Mucosa of rectum (tissue), 2 donors: Measurements from ENCODE around the gene YES1.
A peak's percentile ranks its signal among the peaks of the same experiment; 100 is the strongest.

ENCODE experiments used
- H3K27ac ChIP-seq, 2 donors: one replicate each; pipeline ENCODE4 v1.7.0; 2013; ENCODE audit warnings: inconsistent platforms in 2 of 2, low read depth in 2 of 2, low read length in 2 of 2
- H3K27me3 ChIP-seq, 2 donors: one replicate each; pipeline ENCODE4 v1.7.0; 2013; ENCODE audit warnings: low read length in 2 of 2; ENCODE audit not compliant: control insufficient read depth in 2 of 2, insufficient read depth in 2 of 2
- H3K36me3 ChIP-seq, 2 donors: one replicate each; pipeline ENCODE4 v1.7.0; 2013; ENCODE audit warnings: low read length in 2 of 2; ENCODE audit not compliant: control insufficient read depth in 2 of 2, insufficient read depth in 2 of 2
- H3K4me1 ChIP-seq, 2 donors: one replicate each; pipeline ENCODE4 v1.7.0; 2013; ENCODE audit warnings: low read length in 2 of 2, mild to moderate bottlenecking in 1 of 2; ENCODE audit not compliant: control insufficient read depth in 2 of 2, insufficient read depth in 2 of 2
- H3K4me3 ChIP-seq, 2 donors: one replicate each; pipeline ENCODE4 v1.7.0; 2013; ENCODE audit warnings: low read length in 2 of 2
- H3K9ac ChIP-seq, 2 donors: one replicate each; pipeline ENCODE4 v1.7.0; 2013; ENCODE audit warnings: low read length in 2 of 2, low read depth in 1 of 2, mild to moderate bottlenecking in 1 of 2
- H3K9me3 ChIP-seq, 2 donors: one replicate each; pipeline ENCODE4 v1.7.0; 2013; ENCODE audit warnings: low read length in 2 of 2; ENCODE audit not compliant: control insufficient read depth in 2 of 2
- donor health status: healthy.
- donor health status: Normal muscosa, but diverticular disease.

The YES1 gene

DNA sequence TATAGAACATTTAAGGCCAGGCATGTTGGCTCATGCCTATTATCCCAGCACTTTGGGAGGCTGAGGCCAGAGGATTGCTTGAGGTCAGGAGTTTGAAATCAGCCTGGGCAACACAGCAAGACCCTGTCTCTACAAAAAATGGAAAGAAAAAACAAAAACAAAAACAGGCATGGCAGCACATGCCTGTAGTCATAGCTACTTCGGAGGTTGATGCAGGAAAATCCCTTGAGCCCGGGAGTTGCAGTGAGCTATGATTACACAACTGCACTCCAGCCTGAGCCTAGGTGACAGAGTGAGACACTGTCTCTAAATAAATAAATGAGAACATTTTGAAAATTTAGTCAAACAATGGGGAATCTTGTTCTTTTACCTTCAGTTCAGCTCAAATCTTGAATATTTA is 12.1 kb upstream of the YES1 start:
- Histone ChIP-seq H3K9ac (no peak overlapping the region), H3K27me3 (no peaks in the 10 kb centered on the region), H3K4me3 (no peak overlapping the region), H3K9me3 (no peaks in the 10 kb centered on the region), H3K4me1 (no peaks in the 10 kb centered on the region), H3K36me3 (no peaks in the 10 kb centered on the region), H3K27ac (no peak overlapping the region)

DNA sequence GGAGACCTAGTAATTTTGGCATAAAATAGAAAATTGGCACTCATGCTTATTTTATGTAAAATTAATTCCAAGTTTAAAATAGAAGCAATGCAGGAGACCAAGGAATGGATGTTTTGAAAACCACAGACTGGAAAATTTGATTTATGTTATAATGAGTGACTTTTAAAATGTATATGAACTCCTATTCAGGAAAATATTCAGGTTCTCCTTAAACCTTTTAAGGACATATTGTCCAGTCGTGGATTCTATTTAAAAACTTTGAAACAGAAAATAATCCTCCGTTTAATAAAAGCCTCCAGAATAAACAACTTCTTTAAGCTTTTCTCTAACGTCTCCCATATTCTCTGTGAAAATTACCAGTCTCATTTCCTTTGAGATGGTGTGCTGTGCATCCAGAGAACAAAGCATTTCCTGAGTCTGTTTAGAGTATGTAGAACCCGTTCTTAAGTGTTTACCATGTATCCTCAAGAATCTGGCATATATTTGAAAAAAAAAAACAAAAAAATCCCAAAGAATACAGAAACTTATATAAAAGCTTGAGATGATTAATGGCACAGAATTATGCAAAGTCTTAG is 8.6 kb upstream of the YES1 start:
- H3K9me3 ChIP-seq = no peaks in the 10 kb centered on the region
- H3K27ac ChIP-seq = no peak overlapping the region
- H3K36me3 ChIP-seq = no peaks in the 10 kb centered on the region
- no peak overlapping the region for H3K9ac ChIP-seq
- H3K27me3 ChIP-seq = no peaks in the 10 kb centered on the region
- no peak overlapping the region for H3K4me3 ChIP-seq
- H3K4me1 ChIP-seq = no peaks in the 10 kb centered on the region

DNA sequence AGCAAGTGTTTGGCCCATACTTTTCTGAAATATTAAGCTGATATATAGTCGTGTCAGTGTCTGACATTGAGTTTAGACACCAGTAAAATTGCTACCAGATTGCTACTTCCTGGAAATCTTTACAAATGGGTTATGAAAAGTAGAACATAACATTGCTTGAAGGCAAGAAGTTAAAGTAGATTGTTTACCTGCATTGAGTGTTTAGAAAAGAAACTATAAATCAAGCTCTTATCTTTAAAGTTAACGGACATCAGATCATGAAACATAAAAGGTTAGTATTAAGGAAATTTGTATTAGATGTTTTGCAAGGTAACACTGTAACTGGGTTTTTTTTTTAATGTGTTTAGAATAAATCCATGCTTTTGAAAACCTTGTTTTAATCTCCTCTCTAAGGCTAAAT is 4.8 kb upstream of the YES1 start:
- Histone ChIP-seq H3K36me3 (no peaks in the 10 kb centered on the region), H3K9ac (no peak overlapping the region), H3K9me3 (no peaks in the 10 kb centered on the region), H3K4me1 (peaks cover 4 to 11% of the 10 kb centered on the region in 2 donors), H3K27ac (no peak overlapping the region), H3K27me3 (no peaks in the 10 kb centered on the region), H3K4me3 (no peak overlapping the region)

DNA sequence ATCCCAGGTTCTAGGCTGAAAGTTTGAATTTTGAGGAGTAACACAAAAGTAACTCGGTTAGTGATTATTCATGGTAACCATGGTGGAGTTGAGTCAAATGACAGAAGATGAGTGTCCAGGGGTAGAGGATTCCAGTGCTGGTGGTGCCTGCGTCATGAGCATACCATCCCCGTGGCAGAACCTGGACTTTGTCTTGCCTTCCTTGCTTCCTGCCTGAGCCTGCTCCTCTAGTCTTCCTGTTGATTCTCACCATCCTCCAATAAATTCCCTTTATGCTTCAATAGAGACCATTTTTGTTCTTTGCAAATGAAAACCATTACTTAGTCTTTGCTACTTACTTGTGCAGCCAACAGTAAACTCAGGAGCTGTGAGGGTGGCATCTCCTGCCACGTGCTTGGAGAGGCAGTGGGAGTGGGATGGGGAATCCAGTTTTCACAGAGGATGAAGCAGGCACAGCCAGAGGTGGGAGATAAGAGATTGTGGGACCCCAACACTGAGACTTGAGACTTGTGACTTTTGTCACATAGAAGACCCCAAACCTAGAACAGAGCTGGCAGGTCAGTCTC is 4.1 kb upstream of the YES1 start:
- Histone ChIP-seq H3K4me1 (peaks cover 4 to 11% of the 10 kb centered on the region in 2 donors), H3K4me3 (no peak overlapping the region), H3K36me3 (no peaks in the 10 kb centered on the region), H3K27ac (no peak overlapping the region), H3K9me3 (no peaks in the 10 kb centered on the region), H3K9ac (no peak overlapping the region), H3K27me3 (no peaks in the 10 kb centered on the region)

DNA sequence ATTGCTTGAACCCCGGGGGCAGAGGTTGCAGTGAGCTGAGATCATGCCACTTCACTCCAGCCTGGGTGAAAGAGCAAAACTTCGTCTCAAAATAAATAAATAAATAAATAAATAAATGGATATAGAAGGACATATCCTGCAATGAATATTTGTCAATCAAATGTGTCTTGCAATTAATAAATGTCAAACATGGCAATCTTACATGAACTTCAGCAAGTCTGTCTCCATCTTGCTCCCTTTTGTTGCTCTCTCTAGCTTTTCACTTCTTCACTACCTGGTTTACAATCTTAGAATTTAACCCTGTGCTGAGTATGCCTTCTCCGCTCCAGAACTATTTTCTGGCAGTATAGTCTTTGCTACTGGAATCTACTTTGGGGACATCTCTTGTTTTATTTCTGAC is 3.3 kb upstream of the YES1 start:
- H3K9me3 ChIP-seq = no peaks in the 10 kb centered on the region
- H3K9ac ChIP-seq = no peak overlapping the region
- H3K36me3 ChIP-seq = no peaks in the 10 kb centered on the region
- no peak overlapping the region for H3K4me3 ChIP-seq
- no peak overlapping the region for H3K27ac ChIP-seq
- H3K4me1 ChIP-seq = peaks cover 4 to 11% of the 10 kb centered on the region in 2 donors
- no peaks in the 10 kb centered on the region for H3K27me3 ChIP-seq

DNA sequence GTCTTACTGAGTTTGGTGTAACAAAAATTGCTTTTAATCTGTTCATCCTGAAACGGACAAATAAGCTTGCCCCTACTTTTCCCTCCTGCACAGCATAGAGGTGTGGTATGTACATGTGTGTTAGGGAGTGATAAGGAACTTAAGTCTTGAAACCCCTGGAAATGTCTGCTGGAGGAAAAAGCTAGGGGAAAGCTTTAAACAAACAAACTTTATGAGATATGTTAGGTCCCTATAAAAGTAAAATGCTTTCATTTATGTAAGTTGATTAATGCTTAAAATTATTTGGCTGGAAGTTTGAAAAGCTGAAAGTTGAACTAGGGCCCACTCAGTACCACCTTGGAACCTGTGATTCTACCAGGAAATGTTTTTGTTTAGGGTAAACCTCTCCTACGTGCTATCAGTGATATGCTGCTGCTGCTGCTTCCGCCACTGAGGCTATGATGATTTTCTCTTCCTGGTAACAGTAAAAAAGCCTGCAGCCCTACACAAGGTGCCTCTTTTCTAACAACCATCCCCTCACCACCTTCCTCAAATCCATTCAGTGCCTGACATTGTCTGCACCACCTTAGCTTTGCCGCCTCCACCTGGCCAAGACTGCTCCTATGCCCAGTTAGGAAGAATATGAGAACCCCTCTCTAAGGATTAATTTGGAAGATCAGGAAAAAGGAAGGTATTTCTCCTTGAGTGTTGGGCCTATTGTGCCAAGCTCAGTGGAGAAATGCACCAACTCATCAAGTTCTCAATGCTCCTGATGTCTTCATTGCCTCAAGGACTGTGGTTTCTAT is 2.5 kb upstream of the YES1 start:
- H3K4me3 ChIP-seq = no peak overlapping the region
- H3K4me1 ChIP-seq = peaks cover 4 to 11% of the 10 kb centered on the region in 2 donors
- H3K9me3 ChIP-seq = no peaks in the 10 kb centered on the region
- H3K27me3 ChIP-seq = no peaks in the 10 kb centered on the region
- no peaks in the 10 kb centered on the region for H3K36me3 ChIP-seq
- H3K27ac ChIP-seq = no peak overlapping the region
- no peak overlapping the region for H3K9ac ChIP-seq

DNA sequence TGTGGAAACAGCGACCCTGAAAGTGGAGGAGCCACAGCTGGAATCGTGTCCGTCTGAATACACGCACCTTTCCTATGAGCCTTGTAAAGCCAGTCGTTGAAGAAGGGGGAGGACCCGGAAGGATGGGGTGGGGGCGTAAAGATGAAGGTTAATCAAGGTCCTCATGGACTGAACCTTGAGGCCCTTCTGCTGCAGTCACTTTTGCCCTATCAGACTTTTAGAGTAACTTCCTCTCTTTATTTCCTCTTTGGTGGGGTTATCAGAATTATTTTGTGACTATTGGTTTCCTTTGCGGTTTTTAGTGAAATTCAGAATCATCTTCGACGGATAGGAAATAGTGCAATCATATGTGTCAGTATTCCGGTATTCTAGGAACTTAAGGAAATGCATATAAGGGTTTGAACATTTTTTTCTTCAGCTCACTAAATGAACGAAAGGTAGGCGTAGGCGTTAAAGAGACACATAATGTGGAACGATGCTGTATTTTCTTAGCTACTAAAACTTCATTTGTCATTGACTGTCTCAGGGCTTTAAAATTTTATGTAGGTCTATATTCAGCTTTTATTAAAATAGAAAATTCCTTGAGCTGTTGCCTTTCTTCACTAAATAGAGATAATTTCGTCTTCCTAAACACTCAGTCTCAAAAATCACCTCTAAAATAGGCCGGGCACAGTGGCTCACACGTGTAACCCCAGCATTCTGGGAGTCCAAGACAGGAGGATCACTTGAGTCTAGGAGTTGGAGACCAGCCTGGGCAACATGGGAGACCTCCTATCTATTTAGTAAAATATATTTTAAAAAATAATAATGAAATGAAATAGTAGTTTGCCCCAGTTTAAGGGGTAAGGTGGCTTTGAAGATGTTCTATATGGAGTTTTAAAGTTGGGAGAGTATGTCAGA is 1.4 kb upstream of the YES1 start:
- H3K4me3 ChIP-seq = peak overlapping the region; percentile 63 to 89
- H3K4me1 ChIP-seq = peaks cover 4 to 11% of the 10 kb centered on the region in 2 donors
- peak overlapping the region; percentile 95 for H3K27ac ChIP-seq
- H3K9me3 ChIP-seq = no peaks in the 10 kb centered on the region
- no peaks in the 10 kb centered on the region for H3K27me3 ChIP-seq
- peak overlapping the region; percentile 84 to 87 for H3K9ac ChIP-seq
- no peaks in the 10 kb centered on the region for H3K36me3 ChIP-seq

DNA sequence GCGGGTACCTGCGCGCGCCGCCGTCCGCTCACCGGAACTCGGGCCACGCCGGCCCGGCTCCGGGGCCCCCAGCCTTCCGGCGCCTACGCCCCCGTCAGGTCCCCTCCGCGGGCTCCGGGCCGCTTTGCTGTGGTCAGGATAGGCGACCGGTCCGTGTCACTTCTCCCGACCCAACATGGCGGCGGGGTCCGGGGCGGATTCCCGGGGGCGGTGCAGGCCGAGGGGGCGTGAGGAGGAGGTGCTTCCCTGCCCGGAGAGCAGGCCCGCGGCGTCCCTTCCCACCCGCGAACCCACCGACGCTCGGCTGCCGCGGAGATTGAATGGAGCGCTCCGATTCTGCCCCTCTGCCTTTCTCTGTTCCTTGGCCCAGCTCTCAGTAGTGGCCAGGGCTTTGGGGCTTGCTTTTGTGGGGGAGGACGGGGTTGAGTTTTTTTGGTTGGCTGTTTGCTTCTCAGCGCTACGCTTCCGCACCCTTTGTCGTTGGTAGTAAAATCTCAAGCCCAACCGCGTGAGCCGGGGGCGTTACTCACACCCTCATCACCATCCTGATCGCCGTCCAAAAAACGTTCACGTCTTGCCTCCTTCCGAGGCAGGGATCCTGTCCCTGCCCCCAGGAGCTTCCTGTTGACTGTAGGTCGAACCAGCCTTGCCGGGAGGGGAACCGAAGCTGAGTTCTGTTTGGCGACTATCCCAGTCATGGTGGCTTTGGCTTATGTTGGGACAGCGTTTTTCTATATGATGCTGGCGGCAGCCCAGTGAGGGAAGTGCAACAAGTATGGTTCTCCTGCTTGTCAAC is 532 bp upstream of the YES1 start:
- Histone ChIP-seq H3K36me3 (no peaks in the 10 kb centered on the region), H3K9me3 (no peaks in the 10 kb centered on the region), H3K27me3 (no peaks in the 10 kb centered on the region), H3K4me1 (peaks cover 6 to 11% of the 10 kb centered on the region in 2 donors), H3K4me3 (peak overlapping the region; percentile 63 to 89), H3K9ac (peak overlapping the region; percentile 84 to 87), H3K27ac (peak overlapping the region; percentile 95)

DNA sequence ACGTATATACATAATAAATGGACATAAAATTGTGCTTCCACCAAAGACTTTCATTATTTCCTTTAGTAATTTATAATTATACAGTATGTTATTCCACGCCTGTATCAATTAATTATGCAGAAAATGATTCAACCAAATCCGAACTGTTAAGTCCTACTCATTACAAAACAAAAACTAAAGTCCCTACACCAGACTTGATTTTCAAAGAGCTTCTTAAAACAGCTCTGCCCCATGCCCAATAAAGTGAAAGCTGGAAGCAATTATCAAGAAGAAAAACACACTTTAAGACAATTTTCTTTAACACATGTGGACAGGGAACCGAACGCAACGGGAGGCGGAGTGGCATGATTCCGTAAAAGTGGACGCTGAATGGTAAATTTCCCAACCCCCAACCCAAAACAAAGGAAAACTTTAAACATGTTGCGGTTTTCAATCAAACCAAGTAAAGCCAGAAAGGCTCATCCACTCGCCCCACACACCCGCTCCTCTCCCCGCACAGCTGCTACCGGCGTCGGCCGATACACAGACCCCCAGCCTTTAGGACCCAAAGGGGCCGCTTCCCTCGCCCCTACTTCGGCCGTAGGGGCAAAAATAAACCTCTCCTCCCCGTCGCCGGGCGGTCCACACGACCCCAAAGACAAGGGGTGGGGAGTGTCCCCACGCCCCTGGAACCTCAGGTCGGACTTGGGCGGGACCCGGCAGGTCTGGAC is 705 bp downstream of the YES1 start:
- Histone ChIP-seq H3K9ac (peak overlapping the region; percentile 84 to 87), H3K4me1 (peaks cover 6 to 11% of the 10 kb centered on the region in 2 donors), H3K4me3 (peak overlapping the region; percentile 63 to 89), H3K9me3 (no peaks in the 10 kb centered on the region), H3K27me3 (no peaks in the 10 kb centered on the region), H3K27ac (peak overlapping the region; percentile 95), H3K36me3 (no peaks in the 10 kb centered on the region)
